Stimulated activated naive CD8-positive, alpha-beta T cell treated with anti-CD3 and anti-CD28 coated beads, Interleukin-15, amount 100 ng/mL, for 72 hours (primary cell): ENCODE results near the gene FBLN2.
"Not testable (repeated sequence)": the region's sequence is repeated elsewhere in the genome, so short reads cannot be mapped to it uniquely, and the experiment has no call there.

Experiments
- ATAC-seq: fragments of 150-1000 bp; cut with Tn5 transposase; 2 replicates; pipeline ENCODE4 v1.10.0; 2021; ENCODE audit warnings: mild to moderate bottlenecking, moderate library complexity
- DNase-seq, 2 donors: peaks; one replicate each; pipeline ENCODE4 v3.0.0; 2021 to 2022
- H3K27ac Mint-ChIP-seq, 2 donors: one replicate each; pipeline ENCODE4 v1.8.0; 2022; ENCODE audit warnings: mild to moderate bottlenecking in 2 of 2, mixed read lengths in 2 of 2, moderate library complexity in 2 of 2
- H3K27me3 Mint-ChIP-seq: one replicate; pipeline ENCODE4 v1.8.0; 2022; ENCODE audit warnings: mixed read lengths
- H3K4me1 Mint-ChIP-seq: one replicate; pipeline ENCODE4 v1.8.0; 2022; ENCODE audit warnings: mild to moderate bottlenecking, mixed read lengths
- H3K4me3 Mint-ChIP-seq, 2 donors: one replicate each; pipeline ENCODE4 v1.8.0; 2022; ENCODE audit warnings: mild to moderate bottlenecking in 2 of 2, mixed read lengths in 2 of 2, moderate library complexity in 1 of 2
- H3K9me3 Mint-ChIP-seq, 2 donors: one replicate each; pipeline ENCODE4 v1.8.0; 2022; ENCODE audit warnings: mixed read lengths in 2 of 2

The FBLN2 gene

GRCh38 chr3:13548696-13549622 lies at the start of gene FBLN2:
Gene FBLN2 (plus strand): TSS chr3:13549125. CDS start chr3:13570356, 21,231 bp downstream.
- DNase-seq = no peak
- Mint-ChIP-seq H3K27ac (peak within 1 kb of the TSS in 1 of 2 donors; percentile 29), H3K4me1 (peaks cover 83% of the 10 kb centered on the region), H3K4me3 (peak within 1 kb of the TSS; percentile 73 to 74), H3K27me3 (peaks cover 88% of the 10 kb centered on the region), H3K9me3 (no peaks in the 10 kb centered on the region)
- ATAC-seq = no peak

GRCh38 chr3:13499246-13499645 lies 49.7 kb upstream of the FBLN2 start:
- not testable (repeated sequence) for ATAC-seq, H3K9me3 Mint-ChIP-seq, DNase-seq, H3K4me3 Mint-ChIP-seq, H3K27ac Mint-ChIP-seq, H3K27me3 Mint-ChIP-seq, H3K4me1 Mint-ChIP-seq

GRCh38 chr3:13500133-13500885 lies 48.6 kb upstream of the FBLN2 start:
- ATAC-seq (no peak), DNase-seq (no peak)
- Mint-ChIP-seq H3K4me3 (no peak overlapping the region), H3K27me3 (no peaks in the 10 kb centered on the region), H3K4me1 (no peaks in the 10 kb centered on the region), H3K9me3 (no peaks in the 10 kb centered on the region), H3K27ac (peak overlapping the region in 1 of 2 donors; percentile 31)

GRCh38 chr3:13501056-13501455 lies 47.9 kb upstream of the FBLN2 start:
- DNase-seq (no peak), ATAC-seq (no peak)
- H3K4me3 Mint-ChIP-seq = no peak overlapping the region
- no peaks in the 10 kb centered on the region for H3K9me3 Mint-ChIP-seq
- H3K27ac Mint-ChIP-seq = peak overlapping the region; percentile 31 to 48
- H3K27me3 Mint-ChIP-seq = no peaks in the 10 kb centered on the region
- no peaks in the 10 kb centered on the region for H3K4me1 Mint-ChIP-seq

- ATAC-seq = no peak
- no peaks in the 10 kb centered on the region for H3K27me3 Mint-ChIP-seq
- no peak overlapping the region for H3K4me3 Mint-ChIP-seq
- H3K9me3 Mint-ChIP-seq = no peaks in the 10 kb centered on the region
- no peak overlapping the region for H3K27ac Mint-ChIP-seq
- H3K4me1 Mint-ChIP-seq = no peaks in the 10 kb centered on the region
- DNase-seq = no peak
Measured at GRCh38 chr3:13501521-13501920, 47.4 kb upstream of the FBLN2 start.

GRCh38 chr3:13501958-13502790 lies 46.8 kb upstream of the FBLN2 start:
- Mint-ChIP-seq H3K4me1 (no peaks in the 10 kb centered on the region), H3K9me3 (no peaks in the 10 kb centered on the region), H3K27me3 (no peaks in the 10 kb centered on the region), H3K4me3 (no peak overlapping the region), H3K27ac (no peak overlapping the region)
- DNase-seq (no peak), ATAC-seq (no peak)

GRCh38 chr3:13502791-13503060 lies 46.2 kb upstream of the FBLN2 start:
- no peak for DNase-seq
- Mint-ChIP-seq H3K27ac (no peak overlapping the region), H3K9me3 (no peaks in the 10 kb centered on the region), H3K4me1 (no peaks in the 10 kb centered on the region), H3K4me3 (no peak overlapping the region), H3K27me3 (no peaks in the 10 kb centered on the region)
- no peak for ATAC-seq

GRCh38 chr3:13504161-13504831 lies 44.6 kb upstream of the FBLN2 start:
- Mint-ChIP-seq H3K9me3 (no peaks in the 10 kb centered on the region), H3K27ac (no peak overlapping the region), H3K27me3 (no peaks in the 10 kb centered on the region), H3K4me3 (no peak overlapping the region), H3K4me1 (no peaks in the 10 kb centered on the region)
- DNase-seq = no peak
- ATAC-seq = no peak

GRCh38 chr3:13505147-13506130 lies 43.5 kb upstream of the FBLN2 start:
- H3K4me3 Mint-ChIP-seq = no peak overlapping the region
- H3K9me3 Mint-ChIP-seq = no peaks in the 10 kb centered on the region
- H3K27ac Mint-ChIP-seq = peak overlapping the region in 1 of 2 donors; percentile 38
- H3K4me1 Mint-ChIP-seq = no peaks in the 10 kb centered on the region
- no peak for DNase-seq
- no peaks in the 10 kb centered on the region for H3K27me3 Mint-ChIP-seq
- peak; percentile 14 for ATAC-seq

GRCh38 chr3:13506239-13506638 lies 42.7 kb upstream of the FBLN2 start:
- DNase-seq (no peak), ATAC-seq (no peak)
- H3K4me3 Mint-ChIP-seq = no peak overlapping the region
- no peaks in the 10 kb centered on the region for H3K9me3 Mint-ChIP-seq
- no peak overlapping the region for H3K27ac Mint-ChIP-seq
- H3K27me3 Mint-ChIP-seq = no peaks in the 10 kb centered on the region
- H3K4me1 Mint-ChIP-seq = no peaks in the 10 kb centered on the region

GRCh38 chr3:13506680-13507079 lies 42.2 kb upstream of the FBLN2 start:
- no peak for ATAC-seq
- no peaks in the 10 kb centered on the region for H3K4me1 Mint-ChIP-seq
- H3K27ac Mint-ChIP-seq = peak overlapping the region; percentile 7 to 15
- no peaks in the 10 kb centered on the region for H3K9me3 Mint-ChIP-seq
- H3K27me3 Mint-ChIP-seq = no peaks in the 10 kb centered on the region
- DNase-seq = no peak
- no peak overlapping the region for H3K4me3 Mint-ChIP-seq

GRCh38 chr3:13507247-13507569 lies 41.7 kb upstream of the FBLN2 start:
- DNase-seq (no peak), ATAC-seq (no peak)
- no peaks in the 10 kb centered on the region for H3K9me3 Mint-ChIP-seq
- no peaks in the 10 kb centered on the region for H3K27me3 Mint-ChIP-seq
- no peak overlapping the region for H3K27ac Mint-ChIP-seq
- H3K4me1 Mint-ChIP-seq = no peaks in the 10 kb centered on the region
- no peak overlapping the region for H3K4me3 Mint-ChIP-seq

GRCh38 chr3:13507570-13508339 lies 41.2 kb upstream of the FBLN2 start:
- Mint-ChIP-seq H3K27me3 (no peaks in the 10 kb centered on the region), H3K27ac (no peak overlapping the region), H3K9me3 (no peaks in the 10 kb centered on the region), H3K4me3 (no peak overlapping the region), H3K4me1 (no peaks in the 10 kb centered on the region)
- ATAC-seq (no peak), DNase-seq (no peak)

- no peaks in the 10 kb centered on the region for H3K4me1 Mint-ChIP-seq
- H3K27ac Mint-ChIP-seq = peak overlapping the region in 1 of 2 donors; percentile 62
- no peaks in the 10 kb centered on the region for H3K9me3 Mint-ChIP-seq
- no peaks in the 10 kb centered on the region for H3K27me3 Mint-ChIP-seq
- no peak overlapping the region for H3K4me3 Mint-ChIP-seq
- DNase-seq (no peak), ATAC-seq (no peak)
Measured at GRCh38 chr3:13508496-13508895, 40.4 kb upstream of the FBLN2 start.
